Fibroblast of skin of abdomen (primary cell): ENCODE data around the gene LRIG1.

Experiments used
- DNase-seq: peaks from one replicate; pipeline ENCODE4 v3.0.0-alpha.2; 2013

Gene LRIG1

GRCh38 chr3:66342717-66343356 is 158.0 kb downstream of the LRIG1 start:
- peak; percentile 53 for DNase-seq

- peak; percentile 48 for DNase-seq
These were observed 161.9 kb downstream of the LRIG1 start for GRCh38 chr3:66338927-66339326.

DNA sequence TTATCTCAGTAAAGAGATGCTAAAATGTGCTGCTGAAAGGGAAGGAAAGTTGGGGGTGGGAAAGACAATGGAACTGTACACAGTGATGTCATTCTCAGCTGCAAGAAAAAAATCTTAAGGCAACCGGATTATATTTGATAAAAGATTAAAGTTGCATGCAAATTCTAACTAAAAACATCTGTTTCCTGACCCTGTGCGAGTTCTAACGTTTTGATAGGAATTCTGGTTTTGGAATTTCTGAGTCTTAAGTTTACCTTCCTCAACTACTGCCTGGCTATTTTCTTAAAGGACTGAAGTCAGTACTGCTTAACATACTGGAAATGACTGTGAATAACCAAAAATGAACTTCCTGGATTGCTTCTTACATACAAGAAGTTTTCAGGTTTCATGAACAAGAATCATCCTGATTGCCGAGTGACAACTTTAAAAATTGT is 164.5 kb downstream of the LRIG1 start:
- peak; percentile 66 for DNase-seq

DNA sequence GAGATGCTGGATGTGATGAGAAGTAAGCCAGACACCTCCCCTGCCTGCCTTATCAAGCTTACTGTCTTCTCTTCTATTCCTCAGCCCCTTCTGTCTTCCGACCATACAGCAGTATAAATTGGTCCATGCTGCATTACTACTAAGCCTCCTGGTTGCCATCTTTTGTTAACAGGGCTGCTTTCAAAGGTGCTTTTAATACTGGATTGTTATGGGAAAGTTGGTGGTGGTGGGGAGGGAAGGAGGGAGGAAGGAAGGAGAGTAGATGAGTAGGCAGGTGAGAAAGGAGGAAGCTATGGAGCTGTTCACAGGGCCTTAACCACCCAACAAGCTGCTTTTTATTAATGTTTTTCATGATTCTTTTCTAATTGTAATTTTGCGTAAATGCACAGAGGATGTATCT is 165.2 kb downstream of the LRIG1 start:
- no peak for DNase-seq
